Inflammatory macrophage treated with lipopolysaccharide for 1 hour (primary cell): ENCODE data around the gene SORL1.

Experiments used
- DNase-seq, 2 donors: peaks; one replicate each; pipeline ENCODE4 v3.0.0-alpha.2; 2020 to 2022

Gene SORL1

GRCh38 chr11:121670805-121671282, 218.7 kb downstream of the SORL1 start:
- no peak for DNase-seq

GRCh38 chr11:121671283-121672168, 219.4 kb downstream of the SORL1 start:
- no peak for DNase-seq

GRCh38 chr11:121672630-121673487, 220.7 kb downstream of the SORL1 start:
- DNase-seq, result no peak

GRCh38 chr11:121681550-121682268, 229.6 kb downstream of the SORL1 start:
- DNase-seq, result no peak
